Activated effector memory CD4-positive, alpha-beta T cell treated with anti-CD3 and anti-CD28 coated beads, Interleukin-2, amount 50 U/mL, for 16 hours (primary cell): Measurements from ENCODE around the gene HSD11B1.
A peak's percentile ranks its signal among the peaks of the same experiment; 100 is the strongest.

Source experiments
- DNase-seq: peaks from one replicate; pipeline ENCODE4 v3.0.0-alpha.2; 2020

Gene HSD11B1

GRCh38 chr1:209704584-209704983 is at the start of gene HSD11B1:
Gene HSD11B1, plus strand, starts transcription at chr1:209704846. Its CDS starts 97 bp downstream, at chr1:209704943.
- DNase-seq = no peak

GRCh38 chr1:209655411-209656231 is 49.0 kb upstream of the HSD11B1 start:
- DNase-seq = no peak

GRCh38 chr1:209657140-209657879 is 47.3 kb upstream of the HSD11B1 start:
- no peak for DNase-seq

DNA sequence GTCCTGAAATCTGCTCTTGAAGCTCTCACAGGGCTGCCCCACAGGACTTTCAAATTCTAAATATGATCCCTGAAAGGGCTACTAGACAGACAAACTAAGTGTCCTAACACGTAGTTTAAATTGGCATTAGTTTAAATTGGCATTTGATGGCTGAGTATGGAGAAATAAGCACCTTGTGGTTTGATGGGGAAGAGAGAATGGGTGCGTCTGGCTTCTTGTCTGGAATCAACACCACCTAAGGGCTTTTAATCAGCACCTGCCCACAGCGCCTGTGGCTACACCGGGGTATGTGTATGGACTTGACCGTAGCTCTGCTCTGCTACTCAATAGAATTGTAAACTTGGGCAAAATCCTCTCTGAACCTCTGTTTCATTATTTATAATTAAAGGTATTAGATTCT is 46.7 kb upstream of the HSD11B1 start:
- DNase-seq = no peak

DNA sequence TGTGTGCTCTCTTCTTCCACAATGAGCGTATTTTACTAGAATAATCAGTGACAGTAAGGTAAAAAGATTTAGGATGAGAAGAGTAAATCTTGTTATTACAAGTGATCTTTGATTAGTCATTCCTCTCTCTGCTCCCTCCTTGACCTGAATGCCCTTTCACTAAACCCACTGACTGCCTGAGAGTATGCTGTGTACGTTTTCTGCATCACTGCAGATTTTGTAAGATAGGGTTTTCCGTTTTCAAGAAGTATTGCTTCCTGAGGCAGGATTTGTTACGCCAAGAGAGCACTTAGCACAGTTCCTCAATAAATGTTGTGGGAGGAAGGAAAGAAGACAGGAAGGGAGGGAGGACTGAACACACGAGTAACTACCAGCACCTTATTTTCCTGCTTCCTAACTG is 44.7 kb upstream of the HSD11B1 start:
- DNase-seq = no peak

DNA sequence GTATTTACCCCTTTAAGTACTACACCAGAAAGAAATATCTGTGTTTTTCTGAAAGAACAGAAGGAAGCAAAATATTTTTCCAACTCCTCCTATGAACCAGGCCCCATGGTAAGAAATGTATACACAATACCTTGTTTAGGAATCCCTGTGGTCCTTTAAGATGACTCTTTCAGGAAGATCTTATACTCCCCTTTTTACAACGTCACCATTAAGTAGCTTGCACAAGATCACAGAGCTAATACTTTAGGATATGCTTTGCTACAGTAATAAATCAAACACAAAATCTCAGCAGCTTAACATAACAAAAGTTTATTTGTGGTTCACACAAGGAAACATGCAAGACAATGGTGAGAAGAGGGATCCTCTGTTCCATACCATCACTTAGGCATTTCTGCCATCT is 43.6 kb upstream of the HSD11B1 start:
- DNase-seq = no peak

GRCh38 chr1:209662879-209663327 is 41.7 kb upstream of the HSD11B1 start:
- DNase-seq = no peak

DNA sequence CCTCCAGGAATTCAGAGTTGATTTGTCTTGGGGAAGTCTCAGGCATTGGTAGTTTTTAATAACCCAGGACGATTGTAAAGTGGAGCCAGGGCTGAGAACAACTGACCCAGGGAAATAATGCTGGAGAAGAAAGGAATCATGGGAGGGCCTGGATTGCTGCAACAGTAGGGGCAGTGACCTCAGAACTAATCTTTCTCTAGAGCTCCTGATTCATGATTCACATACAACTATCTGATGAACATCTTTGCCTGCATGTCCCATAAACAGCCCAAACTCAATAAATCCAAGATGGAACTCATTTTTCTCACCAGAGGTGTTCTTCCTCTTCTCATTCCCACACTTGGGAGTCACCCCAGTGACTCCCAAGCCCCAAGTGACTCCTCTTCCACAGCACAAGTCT is 37.5 kb upstream of the HSD11B1 start:
- DNase-seq = no peak

DNA sequence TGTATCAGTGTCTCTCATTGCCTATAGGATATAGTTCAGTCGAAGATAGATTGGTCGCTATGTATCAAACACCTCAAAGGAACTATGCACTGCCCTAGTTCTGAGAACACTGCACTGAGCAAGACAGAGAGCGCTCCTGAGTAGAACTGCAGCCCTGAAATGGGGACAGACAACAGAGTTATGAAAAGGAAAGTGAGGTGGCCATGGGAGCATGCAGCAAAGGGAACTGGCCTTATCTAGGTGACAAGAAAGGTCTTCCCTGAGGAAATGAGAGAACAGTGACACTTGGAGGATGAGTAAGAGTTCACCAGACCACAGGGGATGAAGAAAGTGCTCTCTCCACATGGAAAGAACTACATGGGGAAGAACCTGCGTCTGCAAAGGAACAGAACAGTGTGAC is 36.9 kb upstream of the HSD11B1 start:
- no peak for DNase-seq

DNA sequence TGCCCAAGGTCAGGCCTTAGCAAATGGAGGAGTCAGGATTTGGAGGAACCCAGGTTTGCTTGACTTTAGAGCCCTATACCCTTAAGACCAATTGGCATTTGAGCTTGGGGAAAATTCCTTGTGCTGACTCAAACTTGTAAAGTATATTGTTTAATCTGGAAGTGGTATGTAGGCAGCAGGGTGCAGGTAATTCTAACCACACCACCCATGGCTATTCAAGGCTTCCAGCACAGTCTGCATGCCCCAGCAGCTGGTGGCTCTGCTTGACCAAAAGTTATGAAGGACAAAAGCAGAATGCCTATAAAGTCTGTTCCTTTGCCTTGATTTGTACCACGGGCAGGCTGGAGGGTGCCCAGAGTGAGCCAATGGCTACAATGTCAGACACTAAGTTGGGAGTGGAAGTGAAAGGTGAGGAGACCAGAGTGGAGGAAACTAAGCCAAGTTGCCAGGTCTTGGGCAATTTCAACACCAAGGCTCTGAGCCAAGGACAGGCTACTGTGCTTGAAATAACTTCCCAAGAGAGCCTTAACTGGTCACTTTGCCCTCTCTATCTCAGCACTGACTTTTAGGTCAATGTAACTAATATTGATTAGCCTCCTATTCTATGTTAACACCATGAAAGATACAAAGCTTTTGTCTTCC is 34.1 kb upstream of the HSD11B1 start:
- no peak for DNase-seq

GRCh38 chr1:209672705-209673630 is 31.7 kb upstream of the HSD11B1 start:
- no peak for DNase-seq

DNA sequence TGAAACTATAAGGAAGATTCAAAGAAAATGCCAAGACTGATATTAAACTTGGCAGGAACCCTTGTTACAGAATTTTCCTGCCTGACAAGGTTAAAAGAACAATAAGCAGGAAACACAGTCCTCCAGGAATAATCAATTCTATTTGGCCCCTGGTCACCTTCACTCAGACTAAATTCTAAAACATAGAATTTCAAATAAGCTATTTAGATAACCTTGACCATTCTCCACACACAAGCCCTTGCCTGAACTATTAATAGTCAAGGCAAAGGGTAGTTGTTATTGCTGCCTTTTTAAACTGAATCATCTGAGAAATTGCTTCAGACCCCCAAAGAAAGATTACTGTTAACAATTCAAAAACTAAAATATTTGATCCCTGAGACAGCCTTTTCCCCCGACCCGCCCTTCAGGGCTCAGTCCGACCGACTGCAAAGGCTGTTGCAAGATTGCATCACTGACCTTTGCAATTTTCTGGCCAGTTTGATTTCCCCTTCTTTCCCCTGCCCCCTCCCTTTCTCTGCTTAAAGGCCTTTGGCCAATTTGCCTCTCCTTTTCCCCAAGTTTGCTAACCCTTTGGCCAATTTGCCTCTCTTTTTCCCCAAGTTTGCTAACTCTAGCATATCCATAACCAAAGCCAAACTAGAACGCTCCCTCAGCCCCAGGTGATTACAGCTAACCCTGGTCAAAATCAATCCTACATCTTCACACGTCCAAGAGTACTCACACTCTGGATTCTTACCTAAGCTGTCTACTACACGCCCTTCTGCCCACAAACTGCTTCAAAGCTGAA is 30.8 kb upstream of the HSD11B1 start:
- no peak for DNase-seq

DNA sequence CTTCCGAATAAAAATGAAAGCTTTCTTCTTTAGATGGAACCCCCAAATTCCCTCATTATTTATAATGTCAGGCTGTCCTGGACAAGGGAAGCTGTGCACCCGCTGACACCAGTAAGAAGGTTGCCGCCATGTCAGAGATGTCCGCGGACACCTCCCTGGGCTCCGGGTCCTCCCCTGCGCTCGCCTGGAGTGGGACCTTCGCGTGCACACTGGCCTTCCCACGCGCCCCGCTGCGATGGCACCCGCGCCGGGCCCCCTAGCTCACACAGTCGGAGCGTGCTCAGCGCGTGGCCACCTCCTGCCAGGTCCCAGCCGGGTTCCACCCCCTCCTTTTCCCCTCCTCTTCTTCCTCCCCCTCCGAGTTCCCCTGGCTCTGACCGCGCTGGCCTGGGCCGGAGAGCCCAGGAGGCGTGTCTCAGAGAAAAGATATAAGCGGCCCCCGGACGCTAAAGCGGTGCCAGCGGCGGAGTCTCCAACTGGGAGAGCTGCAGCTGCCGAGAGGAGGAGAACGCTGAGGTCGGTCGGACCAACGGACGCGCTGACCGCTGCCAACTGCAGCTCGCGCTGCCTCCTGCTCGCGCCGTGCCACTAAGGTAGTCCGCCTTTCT is 29.6 kb upstream of the HSD11B1 start, which contains the start of gene G0S2:
Gene G0S2, plus strand, starts transcription at position 456 of the 608 bp plus-strand sequence. CDS start 273 bp downstream, outside the sequence.
- peak; percentile 77 for DNase-seq

GRCh38 chr1:209675565-209676154 is 29.0 kb upstream of the HSD11B1 start:
- no peak for DNase-seq

GRCh38 chr1:209678981-209679539 is 25.6 kb upstream of the HSD11B1 start:
- no peak for DNase-seq

GRCh38 chr1:209685821-209686220 is 18.8 kb upstream of the HSD11B1 start:
- DNase-seq = peak; percentile 68

GRCh38 chr1:209686322-209686721 is 18.3 kb upstream of the HSD11B1 start:
- no peak for DNase-seq

GRCh38 chr1:209688746-209689234 is 15.9 kb upstream of the HSD11B1 start:
- no peak for DNase-seq

- DNase-seq = no peak
Measured at GRCh38 chr1:209689477-209689876, 15.2 kb upstream of the HSD11B1 start.

GRCh38 chr1:209691237-209691636 is 13.4 kb upstream of the HSD11B1 start:
- DNase-seq = no peak
